Urinary bladder (tissue), 4 donors: ENCODE data around the gene PRR23C. TPM values are rescaled to one million over a fixed set of nuclear protein-coding genes. Genes with fewer than 3 reads are reported as not detected.

Experiments
- DNase-seq: peaks from one replicate; pipeline ENCODE4 v3.0.0-alpha.2; 2015; ENCODE audit errors: extremely low spot score
- H3K27ac ChIP-seq: one replicate; pipeline ENCODE4 v1.5.1; 2013; ENCODE audit warnings: low read depth, mild to moderate bottlenecking, moderate library complexity
- H3K36me3 ChIP-seq: one replicate; pipeline ENCODE4 v1.6.1; 2013; ENCODE audit warnings: mild to moderate bottlenecking, moderate library complexity; ENCODE audit not compliant: insufficient read depth
- H3K4me1 ChIP-seq: one replicate; pipeline ENCODE4 v1.6.1; 2013; ENCODE audit warnings: mild to moderate bottlenecking, moderate library complexity; ENCODE audit not compliant: insufficient read depth
- H3K4me3 ChIP-seq: one replicate; pipeline ENCODE4 v1.5.1; 2013; ENCODE audit warnings: low read depth, low read length
- WGBS: extraction: QIAGEN DNeasy Blood & Tissue Kit; methylation state at CpG from one replicate; pipeline ENCODE4 v1.1.7; 2013; 5-methylcytosine and 5-hydroxymethylcytosine counted together
- polyA plus RNA-seq: library from polyadenylated mRNA; stranded (reverse); fragments of 200-250 nt; gene quantifications from one replicate; pipeline ENCODE4 v1.2.3, GENCODE V29; 2013
- total RNA-seq: library from RNA; depleted of rRNA; stranded (reverse); fragments of >200 nt; gene quantifications from one replicate; pipeline ENCODE4 v1.2.3, GENCODE V29; 2014
- donor health status: healthy with polysubstance abuse.
- donor health status: healthy.

Gene PRR23C
- total and polyA plus RNA-seq, 2 donors, result not detected

DNA sequence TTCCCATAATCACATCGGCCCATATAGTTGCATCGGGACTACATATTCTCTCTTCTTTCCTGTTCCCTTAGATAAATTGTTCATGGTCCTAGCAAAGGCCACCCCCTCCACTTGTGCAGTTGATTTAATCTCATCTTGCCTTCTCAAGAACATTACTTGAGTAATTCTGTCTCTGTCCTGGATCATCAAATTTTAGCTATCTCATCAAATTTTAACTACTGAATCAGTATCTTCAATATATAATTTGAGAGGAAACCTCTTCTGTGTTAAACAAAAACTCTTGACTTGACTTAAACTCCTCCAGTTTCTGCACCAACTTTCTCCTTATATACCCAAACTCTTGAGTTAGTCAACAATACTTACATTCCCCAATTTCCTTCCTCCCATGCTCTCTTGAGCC lies 19.7 kb downstream of the PRR23C start:
- Histone ChIP-seq H3K4me1 (no peaks in the 10 kb centered on the region), H3K4me3 (no peak overlapping the region), H3K36me3 (no peaks in the 10 kb centered on the region), H3K27ac (no peak overlapping the region)
- WGBS, result 92% methylated on average over 2 of the region's 2 CpGs
- no peak for DNase-seq

DNA sequence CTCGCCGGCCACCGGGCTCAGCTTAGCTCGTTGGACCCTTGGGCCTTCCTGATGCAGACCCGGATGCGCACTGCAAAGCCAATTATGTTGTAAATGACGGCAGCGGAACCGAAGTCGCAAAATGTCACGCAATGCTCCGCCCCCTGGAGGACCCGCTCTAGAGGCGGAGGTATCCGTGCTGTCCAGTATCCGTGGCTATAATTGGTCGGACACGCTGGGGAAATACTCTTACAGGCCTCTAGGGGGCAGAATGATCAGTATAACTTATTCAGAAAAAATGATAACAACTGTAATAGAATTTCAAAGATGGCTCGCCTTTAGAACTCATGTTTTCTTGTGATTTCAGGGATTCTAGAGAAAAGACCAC lies 23.8 kb downstream of the PRR23C start, which contains the start of gene PRR23B:
TSS of gene PRR23B (minus strand) at position 59 of the 367 bp plus-strand sequence. CDS start 265 bp downstream, outside the sequence.
- no peak for DNase-seq
- Histone ChIP-seq H3K4me3 (no peak within 1 kb of the TSS), H3K4me1 (no peaks in the 10 kb centered on the region), H3K27ac (no peak within 1 kb of the TSS), H3K36me3 (no peaks in the 10 kb centered on the region)
- 62% methylated on average over 19 of the region's 19 CpGs for WGBS

DNA sequence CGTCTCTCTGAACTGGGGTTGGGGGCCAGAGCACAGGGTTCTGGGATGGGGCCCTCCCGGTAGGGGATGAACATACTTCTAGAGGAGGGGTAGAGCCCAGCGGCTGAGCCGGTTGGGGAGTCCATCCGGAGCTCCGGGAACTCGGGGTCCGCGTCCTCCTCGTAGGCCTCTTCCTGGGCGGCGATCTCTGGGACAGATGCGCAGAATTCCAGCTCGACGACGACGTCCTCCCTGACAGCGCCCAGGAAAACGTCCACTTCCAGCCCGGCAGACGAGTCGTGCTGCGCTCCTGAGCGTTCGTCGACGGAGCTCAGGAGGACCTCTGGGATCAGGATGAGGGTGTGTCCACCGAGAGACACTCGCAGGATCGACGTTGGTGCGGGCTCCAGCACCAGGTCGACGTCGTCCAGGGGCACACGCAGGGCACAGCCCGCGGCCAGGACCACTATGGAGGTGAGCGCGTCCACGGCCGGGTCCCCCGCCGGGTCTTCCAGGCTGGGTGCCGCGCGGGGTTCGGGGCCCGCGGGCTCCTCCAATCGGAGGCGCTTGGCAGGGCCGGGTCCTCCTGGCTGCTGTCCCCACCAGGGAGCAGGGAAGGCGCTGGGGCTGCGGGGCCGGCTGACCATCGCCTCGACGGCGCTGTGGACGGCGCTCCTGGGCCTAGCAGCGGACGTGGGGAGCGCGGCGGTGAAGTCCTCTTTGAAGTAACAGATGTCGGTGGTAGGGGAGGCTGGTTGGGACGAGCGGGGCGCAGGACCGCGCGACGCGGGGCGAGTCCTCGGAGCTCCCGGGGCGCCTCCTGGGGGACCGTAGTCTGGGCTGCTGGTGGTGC lies 24.4 kb downstream of the PRR23C start:
- DNase-seq, result no peak
- no peak overlapping the region for H3K4me3 ChIP-seq
- H3K36me3 ChIP-seq, result no peaks in the 10 kb centered on the region
- no peaks in the 10 kb centered on the region for H3K4me1 ChIP-seq
- no peak overlapping the region for H3K27ac ChIP-seq
- WGBS, result 62% methylated on average over 81 of the region's 81 CpGs

DNA sequence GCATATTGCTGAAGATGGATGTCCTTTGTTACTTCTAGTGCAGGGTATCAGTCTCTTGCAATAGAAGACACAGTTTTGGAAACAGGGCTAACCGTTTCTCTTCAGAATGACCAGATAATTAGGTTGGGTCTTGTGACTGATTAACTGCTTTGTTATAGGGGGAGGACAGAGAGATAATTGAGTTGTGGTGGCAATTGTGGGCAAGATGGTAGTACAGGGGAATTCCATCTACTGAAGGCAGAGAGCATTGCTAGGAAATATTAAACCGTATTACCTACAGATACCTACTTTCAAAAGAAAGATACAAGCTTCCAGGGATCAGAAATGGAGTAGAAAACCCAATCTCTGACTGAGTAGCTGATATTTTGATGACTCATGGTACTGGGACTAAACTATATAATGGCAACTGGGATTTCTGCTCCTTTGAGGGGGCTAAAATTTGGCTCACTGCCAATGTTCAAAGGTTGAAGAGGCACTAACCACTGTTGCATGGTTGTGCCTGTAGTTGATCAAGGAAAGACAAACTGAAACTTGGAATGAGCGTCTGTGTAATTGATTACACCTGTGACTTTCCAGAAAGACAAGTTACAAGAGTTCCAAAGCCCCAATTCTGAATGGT lies 28.2 kb downstream of the PRR23C start:
- DNase-seq, result no peak
- WGBS, result 71% methylated on average over 3 of the region's 3 CpGs
- no peak overlapping the region for H3K27ac ChIP-seq
- H3K4me3 ChIP-seq, result no peak overlapping the region
- H3K36me3 ChIP-seq, result no peaks in the 10 kb centered on the region
- no peaks in the 10 kb centered on the region for H3K4me1 ChIP-seq

DNA sequence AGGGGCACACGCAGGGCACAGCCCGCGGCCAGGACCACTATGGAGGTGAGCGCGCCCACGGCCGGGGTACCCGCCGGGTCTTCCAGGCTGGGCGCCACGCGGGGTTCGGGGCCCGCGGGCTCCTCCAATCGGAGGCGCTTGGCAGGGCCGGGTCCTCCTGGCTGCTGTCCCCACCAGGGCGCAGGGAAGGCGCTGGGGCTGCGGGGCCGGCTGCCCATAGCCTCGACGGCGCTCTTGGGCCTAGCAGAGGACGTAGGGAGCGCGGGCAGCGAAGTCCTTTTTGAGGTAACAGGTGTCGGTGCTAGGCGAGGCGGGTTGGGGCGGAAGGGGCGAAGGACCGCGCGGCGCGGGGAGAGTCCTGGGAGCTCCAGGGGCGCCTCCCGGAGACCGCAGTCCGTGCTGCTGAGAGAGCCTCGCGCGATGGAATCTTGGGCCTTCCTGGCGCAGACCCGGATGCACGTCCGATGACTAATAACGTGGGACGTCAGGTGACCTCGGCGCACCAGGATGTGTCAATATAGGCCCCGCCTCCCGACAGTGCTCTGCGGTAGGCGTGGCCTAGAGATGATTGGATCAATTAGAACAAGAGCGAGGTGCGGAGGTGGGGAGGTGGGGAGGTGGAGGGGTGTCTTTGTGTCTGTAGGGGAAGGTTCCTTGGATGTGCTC lies 38.5 kb downstream of the PRR23C start, which contains the start of gene PRR23A:
TSS of gene PRR23A (minus strand) at position 218 of the 666 bp plus-strand sequence. CDS start at position 218, 0 bp downstream.
- no peaks in the 10 kb centered on the region for H3K4me1 ChIP-seq
- no peak for DNase-seq
- H3K36me3 ChIP-seq, result no peaks in the 10 kb centered on the region
- H3K4me3 ChIP-seq, result no peak within 1 kb of the TSS
- WGBS, result 66% methylated on average over 60 of the region's 60 CpGs
- no peak within 1 kb of the TSS for H3K27ac ChIP-seq

DNA sequence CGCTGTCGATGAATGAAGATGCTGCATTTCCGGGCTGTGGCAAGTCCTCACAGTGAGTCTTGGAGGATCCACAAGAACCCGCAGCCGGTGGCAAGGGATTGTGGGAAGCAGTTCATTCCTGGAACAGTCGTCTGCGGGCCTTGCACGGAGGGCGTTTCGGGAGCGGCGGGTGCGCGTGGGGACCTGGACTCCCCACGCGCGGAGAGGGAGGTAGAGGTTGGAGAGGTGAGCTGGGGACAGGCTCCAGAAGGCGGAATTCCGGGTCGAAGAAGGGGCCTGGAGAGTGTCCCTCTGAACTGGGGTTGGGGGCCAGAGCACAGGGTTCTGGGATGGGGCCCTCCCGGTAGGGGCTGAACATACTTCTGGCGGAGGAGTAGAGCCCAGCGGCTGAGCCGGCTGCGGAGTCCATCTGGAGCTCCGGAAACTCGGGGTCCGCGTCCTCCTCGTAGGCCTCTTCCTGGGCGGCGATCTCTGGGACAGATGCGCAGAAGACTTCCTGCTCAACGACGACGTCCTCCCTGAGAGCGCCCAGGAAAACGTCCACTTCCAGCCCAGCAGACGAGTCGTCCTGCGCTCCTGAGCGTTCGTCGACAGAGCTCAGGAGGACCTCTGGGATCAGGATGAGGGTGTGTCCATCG lies 39.2 kb downstream of the PRR23C start:
- H3K4me1 ChIP-seq, result no peaks in the 10 kb centered on the region
- DNase-seq, result no peak
- WGBS, result 85% methylated on average over 45 of the region's 45 CpGs
- H3K4me3 ChIP-seq, result no peak overlapping the region
- H3K27ac ChIP-seq, result no peak overlapping the region
- no peaks in the 10 kb centered on the region for H3K36me3 ChIP-seq

DNA sequence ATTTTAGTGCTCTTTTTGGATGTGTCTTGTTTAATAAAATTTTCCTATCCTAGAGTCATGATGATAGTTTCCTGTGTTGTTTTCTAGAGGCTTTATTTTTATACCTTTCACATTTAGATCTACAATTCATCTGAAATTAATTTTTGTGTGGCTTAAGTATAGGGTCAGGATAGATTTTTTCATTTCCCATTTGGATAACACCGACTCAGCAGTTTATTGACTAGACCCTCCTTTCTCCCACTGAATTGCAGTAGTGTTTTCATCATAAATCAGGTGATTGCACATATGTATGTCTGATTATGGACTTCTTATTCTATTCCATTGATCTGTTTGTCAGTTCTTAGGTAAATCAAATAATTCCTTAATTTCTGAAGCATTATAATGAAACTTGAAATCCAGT lies 49.0 kb downstream of the PRR23C start:
- Histone ChIP-seq H3K4me3 (no peak overlapping the region), H3K4me1 (no peaks in the 10 kb centered on the region), H3K27ac (no peak overlapping the region), H3K36me3 (no peaks in the 10 kb centered on the region)
- WGBS, result 74% methylated on average over 1 of the region's 1 CpG
- DNase-seq, result no peak

Other genes with a start within 250 kb of the PRR23C start
- 22.8 TPM for gene PIK3CB, start 210.0 kb downstream of the PRR23C start, total RNA-seq
- 14.3 TPM for gene PIK3CB, start 210.0 kb downstream of the PRR23C start, polyA plus RNA-seq
- not detected for gene FOXL2, start 97.8 kb downstream of the PRR23C start, total RNA-seq
- not detected for gene FOXL2, start 97.8 kb downstream of the PRR23C start, polyA plus RNA-seq
- gene FOXL2NB, start 97.7 kb downstream of the PRR23C start, total RNA-seq, result not detected
- gene FOXL2NB, start 97.7 kb downstream of the PRR23C start, polyA plus RNA-seq, result not detected
- gene PRR23A, start 38.6 kb downstream of the PRR23C start, total RNA-seq, result not detected
- gene PRR23A, start 38.6 kb downstream of the PRR23C start, polyA plus RNA-seq, result not detected
- gene PRR23B, start 24.0 kb downstream of the PRR23C start, total RNA-seq, result not detected
- gene PRR23B, start 24.0 kb downstream of the PRR23C start, polyA plus RNA-seq, result not detected